Measurements from ENCODE around the gene BUB1B. TPM values are rescaled to one million over a fixed set of nuclear protein-coding genes. Genes with fewer than 3 reads are reported as not detected.
"Not testable (repeated sequence)": the region's sequence is repeated elsewhere in the genome, so short reads cannot be mapped to it uniquely, and the experiment has no call there.

The BUB1B gene, protein sequence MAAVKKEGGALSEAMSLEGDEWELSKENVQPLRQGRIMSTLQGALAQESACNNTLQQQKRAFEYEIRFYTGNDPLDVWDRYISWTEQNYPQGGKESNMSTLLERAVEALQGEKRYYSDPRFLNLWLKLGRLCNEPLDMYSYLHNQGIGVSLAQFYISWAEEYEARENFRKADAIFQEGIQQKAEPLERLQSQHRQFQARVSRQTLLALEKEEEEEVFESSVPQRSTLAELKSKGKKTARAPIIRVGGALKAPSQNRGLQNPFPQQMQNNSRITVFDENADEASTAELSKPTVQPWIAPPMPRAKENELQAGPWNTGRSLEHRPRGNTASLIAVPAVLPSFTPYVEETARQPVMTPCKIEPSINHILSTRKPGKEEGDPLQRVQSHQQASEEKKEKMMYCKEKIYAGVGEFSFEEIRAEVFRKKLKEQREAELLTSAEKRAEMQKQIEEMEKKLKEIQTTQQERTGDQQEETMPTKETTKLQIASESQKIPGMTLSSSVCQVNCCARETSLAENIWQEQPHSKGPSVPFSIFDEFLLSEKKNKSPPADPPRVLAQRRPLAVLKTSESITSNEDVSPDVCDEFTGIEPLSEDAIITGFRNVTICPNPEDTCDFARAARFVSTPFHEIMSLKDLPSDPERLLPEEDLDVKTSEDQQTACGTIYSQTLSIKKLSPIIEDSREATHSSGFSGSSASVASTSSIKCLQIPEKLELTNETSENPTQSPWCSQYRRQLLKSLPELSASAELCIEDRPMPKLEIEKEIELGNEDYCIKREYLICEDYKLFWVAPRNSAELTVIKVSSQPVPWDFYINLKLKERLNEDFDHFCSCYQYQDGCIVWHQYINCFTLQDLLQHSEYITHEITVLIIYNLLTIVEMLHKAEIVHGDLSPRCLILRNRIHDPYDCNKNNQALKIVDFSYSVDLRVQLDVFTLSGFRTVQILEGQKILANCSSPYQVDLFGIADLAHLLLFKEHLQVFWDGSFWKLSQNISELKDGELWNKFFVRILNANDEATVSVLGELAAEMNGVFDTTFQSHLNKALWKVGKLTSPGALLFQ
- 10 to 100 TPM; 12.1 to 17.4 (median 15.6) TPM for total RNA-seq

DNA sequence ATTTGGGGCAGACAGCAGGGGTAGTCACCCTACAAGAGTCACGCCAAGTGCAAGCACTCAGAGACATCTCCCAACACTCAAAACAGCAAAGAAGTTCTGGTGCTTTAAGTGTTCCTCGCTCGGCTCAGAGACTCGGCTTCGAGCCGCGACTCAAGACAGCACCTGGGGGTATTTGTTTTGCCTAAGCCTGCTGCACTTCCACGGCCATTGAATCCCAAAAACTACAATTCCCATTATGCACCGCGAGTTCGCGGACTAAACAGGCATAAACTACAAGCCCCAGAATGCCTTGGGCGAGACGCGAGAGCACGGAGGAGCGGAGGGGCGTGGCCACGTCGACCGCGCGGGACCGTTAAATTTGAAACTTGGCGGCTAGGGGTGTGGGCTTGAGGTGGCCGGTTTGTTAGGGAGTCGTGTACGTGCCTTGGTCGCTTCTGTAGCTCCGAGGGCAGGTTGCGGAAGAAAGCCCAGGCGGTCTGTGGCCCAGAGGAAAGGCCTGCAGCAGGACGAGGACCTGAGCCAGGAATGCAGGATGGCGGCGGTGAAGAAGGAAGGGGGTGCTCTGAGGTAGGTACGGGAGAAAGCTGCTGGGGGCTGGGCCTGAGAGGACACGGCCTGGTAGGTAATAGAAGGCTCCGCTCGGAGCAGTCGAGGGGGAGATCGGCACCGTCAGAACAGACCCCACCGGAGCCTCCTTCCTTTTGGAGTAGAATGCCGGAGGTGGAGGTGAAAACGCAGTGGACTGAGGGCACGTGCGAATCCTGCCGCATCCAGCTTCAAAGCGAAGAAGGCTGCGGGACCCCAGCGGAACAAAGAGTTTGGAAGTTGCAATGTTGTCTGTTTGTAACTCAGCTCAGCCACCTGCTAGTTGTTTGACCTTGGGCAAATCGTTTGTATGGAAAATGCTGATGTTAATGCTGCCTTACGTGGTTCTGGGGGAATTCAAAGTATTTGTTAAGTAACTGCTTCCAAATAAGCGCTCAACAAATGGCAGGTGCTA lies at the start of gene BUB1B:
Gene BUB1B, plus strand, starts transcription at position 381 of the 1,000 bp plus-strand sequence. Its CDS starts 152 bp downstream, at position 533.
- Mint-ChIP-seq H3K4me1 (ENCODE audit: low read depth) (no peaks in the 10 kb centered on the region), H3K36me3 (ENCODE audit: insufficient read depth) (no peaks in the 10 kb centered on the region), H3K4me3 (no peak within 1 kb of the TSS), H3K9me3 (no peaks in the 10 kb centered on the region), H3K27me3 (ENCODE audit: low read depth) (no peaks in the 10 kb centered on the region)
- DNase-seq, result peak; percentile 83
- peak; percentile 97 to 98 for ATAC-seq

- no peak for DNase-seq
- Mint-ChIP-seq H3K4me3 (no peak overlapping the region), H3K4me1 (ENCODE audit: low read depth) (peaks cover 31% of the 10 kb centered on the region), H3K27me3 (ENCODE audit: low read depth) (peaks cover 7% of the 10 kb centered on the region), H3K9me3 (no peaks in the 10 kb centered on the region), H3K36me3 (ENCODE audit: insufficient read depth) (no peaks in the 10 kb centered on the region)
- no peak for ATAC-seq
These were observed 49.0 kb upstream of the BUB1B start for GRCh38 chr15:40111888-40112287.

DNA sequence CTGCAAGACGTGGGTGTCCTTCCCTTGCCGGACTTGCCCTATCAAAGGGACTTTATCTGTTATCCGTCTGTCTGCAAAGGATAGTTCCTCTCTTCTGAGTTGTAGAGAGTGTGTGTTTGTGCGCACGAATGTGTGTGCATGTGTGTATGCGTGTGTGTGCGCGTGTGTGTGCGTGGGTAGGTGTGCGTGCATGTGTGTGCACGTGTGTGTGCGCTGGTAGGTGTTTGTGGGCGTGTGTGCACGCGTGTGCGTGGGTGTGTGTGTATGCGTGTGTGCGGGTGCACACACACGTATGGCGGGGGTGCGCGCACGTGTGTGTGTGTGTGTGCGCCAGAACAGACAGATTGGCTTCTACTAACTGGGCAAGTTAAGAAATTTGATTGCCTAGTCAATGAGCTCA lies 48.1 kb upstream of the BUB1B start:
- Mint-ChIP-seq H3K4me3 (no peak overlapping the region), H3K27me3 (ENCODE audit: low read depth) (peaks cover 7% of the 10 kb centered on the region), H3K4me1 (ENCODE audit: low read depth) (peaks cover 25% of the 10 kb centered on the region), H3K36me3 (ENCODE audit: insufficient read depth) (no peaks in the 10 kb centered on the region), H3K9me3 (no peaks in the 10 kb centered on the region)
- DNase-seq (no peak), ATAC-seq (no peak)

- no peaks in the 10 kb centered on the region for H3K36me3 Mint-ChIP-seq (ENCODE audit: insufficient read depth)
- peaks cover 7% of the 10 kb centered on the region for H3K27me3 Mint-ChIP-seq (ENCODE audit: low read depth)
- no peak for ATAC-seq
- H3K4me1 Mint-ChIP-seq (ENCODE audit: low read depth), result peaks cover 18% of the 10 kb centered on the region
- no peak overlapping the region for H3K4me3 Mint-ChIP-seq
- no peaks in the 10 kb centered on the region for H3K9me3 Mint-ChIP-seq
- no peak for DNase-seq
These were observed 46.7 kb upstream of the BUB1B start for GRCh38 chr15:40114218-40114617.

DNA sequence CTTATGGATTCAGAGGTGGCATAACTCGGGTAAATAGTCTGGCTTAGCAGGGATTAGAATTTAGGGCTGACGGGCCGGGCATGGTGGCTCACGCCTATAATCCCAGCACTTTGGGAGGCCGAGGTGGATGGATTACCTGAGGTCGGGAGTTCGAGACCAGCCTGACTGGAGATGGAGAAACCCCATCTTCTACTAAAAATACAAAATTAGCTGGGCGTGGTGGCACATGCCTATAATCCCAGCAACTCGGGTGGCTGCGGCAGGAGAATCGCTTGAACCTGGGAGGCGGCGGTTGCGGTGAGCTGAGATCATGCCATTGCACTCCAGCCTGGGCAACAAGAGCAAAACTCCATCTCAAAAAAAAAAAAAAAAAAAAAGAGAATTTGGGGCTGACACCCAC lies 45.8 kb upstream of the BUB1B start:
- ATAC-seq; H3K36me3 Mint-ChIP-seq (ENCODE audit: insufficient read depth); H3K4me3 Mint-ChIP-seq; DNase-seq; H3K9me3 Mint-ChIP-seq; H3K27me3 Mint-ChIP-seq (ENCODE audit: low read depth): not testable (repeated sequence)
- peaks cover 14% of the 10 kb centered on the region for H3K4me1 Mint-ChIP-seq (ENCODE audit: low read depth)

GRCh38 chr15:40115670-40116093 lies 45.2 kb upstream of the BUB1B start:
- Mint-ChIP-seq H3K36me3 (ENCODE audit: insufficient read depth) (no peaks in the 10 kb centered on the region), H3K9me3 (no peaks in the 10 kb centered on the region), H3K4me1 (ENCODE audit: low read depth) (peaks cover 14% of the 10 kb centered on the region), H3K27me3 (ENCODE audit: low read depth) (peaks cover 7% of the 10 kb centered on the region), H3K4me3 (no peak overlapping the region)
- ATAC-seq (peak; percentile 51 to 77), DNase-seq (peak; percentile 22)

DNA sequence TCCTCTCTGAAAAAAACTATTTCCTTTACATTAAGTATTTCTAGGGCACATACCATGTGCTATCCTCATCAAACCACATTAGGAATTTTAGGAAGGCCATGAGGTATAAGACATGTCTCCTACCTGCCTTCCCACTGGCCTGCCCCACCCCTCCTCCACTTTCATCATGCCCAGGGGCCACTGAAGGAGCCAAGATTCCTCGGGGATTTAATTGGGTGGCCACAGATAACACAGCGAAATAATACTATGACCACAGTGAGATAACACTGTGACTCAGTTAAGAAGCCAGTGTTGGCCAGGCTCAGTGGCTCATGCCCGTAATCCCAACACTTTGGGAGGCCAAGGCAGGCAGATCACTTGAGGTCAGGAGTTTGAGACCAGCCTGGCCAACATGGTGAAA lies 42.4 kb upstream of the BUB1B start:
- ATAC-seq, result no peak

DNA sequence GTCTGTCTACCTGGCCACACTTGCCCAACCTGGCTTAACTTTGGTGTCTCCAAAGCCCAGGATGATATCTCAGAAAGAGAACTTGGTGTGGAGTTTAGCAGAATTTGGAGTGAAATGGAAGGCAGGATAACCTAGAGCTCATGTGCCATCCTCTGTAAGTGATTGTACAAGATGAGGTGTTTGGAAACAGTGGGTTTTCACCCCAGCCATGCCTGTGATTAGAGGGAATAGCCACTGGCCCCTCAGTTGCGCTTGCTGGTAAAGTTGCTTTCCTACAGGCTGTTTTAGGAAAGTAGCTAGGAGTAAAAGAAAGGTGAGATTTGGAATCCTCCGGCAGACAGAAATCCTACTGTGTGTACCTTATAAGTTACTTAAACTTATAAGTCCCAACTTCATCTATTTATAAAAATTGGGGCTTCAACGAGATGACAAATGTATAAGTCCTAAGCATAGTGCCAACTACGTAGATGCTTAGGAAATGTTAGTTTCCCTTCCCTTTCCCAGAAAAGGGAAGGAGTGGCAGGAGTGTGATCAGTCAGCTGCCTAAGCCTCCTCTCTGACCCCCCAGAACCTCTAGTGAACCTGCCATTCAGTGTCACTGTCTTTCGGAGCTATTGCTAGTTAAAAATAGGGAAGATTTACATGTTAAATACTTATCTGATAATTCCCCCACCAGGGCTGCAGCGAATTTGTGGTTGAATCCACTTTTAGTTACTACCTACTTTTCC lies 38.8 kb upstream of the BUB1B start:
- DNase-seq, result no peak
- Mint-ChIP-seq H3K4me1 (ENCODE audit: low read depth) (no peaks in the 10 kb centered on the region), H3K9me3 (no peaks in the 10 kb centered on the region), H3K4me3 (no peak overlapping the region), H3K27me3 (ENCODE audit: low read depth) (no peaks in the 10 kb centered on the region), H3K36me3 (ENCODE audit: insufficient read depth) (no peaks in the 10 kb centered on the region)
- ATAC-seq, result no peak

More for the DNA sequence above, 42.4 kb upstream of the BUB1B start:
- H3K4me1 Mint-ChIP-seq (ENCODE audit: low read depth), result peaks cover 14% of the 10 kb centered on the region
- H3K36me3 Mint-ChIP-seq (ENCODE audit: insufficient read depth), result no peaks in the 10 kb centered on the region
- no peak for DNase-seq
- H3K27me3 Mint-ChIP-seq (ENCODE audit: low read depth), result no peaks in the 10 kb centered on the region
- H3K4me3 Mint-ChIP-seq, result no peak overlapping the region
- H3K9me3 Mint-ChIP-seq, result no peaks in the 10 kb centered on the region

- not testable (repeated sequence) for H3K9me3 Mint-ChIP-seq; H3K4me3 Mint-ChIP-seq; H3K27me3 Mint-ChIP-seq (ENCODE audit: low read depth); H3K36me3 Mint-ChIP-seq (ENCODE audit: insufficient read depth); DNase-seq; ATAC-seq; H3K4me1 Mint-ChIP-seq (ENCODE audit: low read depth)
These were observed 37.9 kb upstream of the BUB1B start for GRCh38 chr15:40122989-40123388.

DNA sequence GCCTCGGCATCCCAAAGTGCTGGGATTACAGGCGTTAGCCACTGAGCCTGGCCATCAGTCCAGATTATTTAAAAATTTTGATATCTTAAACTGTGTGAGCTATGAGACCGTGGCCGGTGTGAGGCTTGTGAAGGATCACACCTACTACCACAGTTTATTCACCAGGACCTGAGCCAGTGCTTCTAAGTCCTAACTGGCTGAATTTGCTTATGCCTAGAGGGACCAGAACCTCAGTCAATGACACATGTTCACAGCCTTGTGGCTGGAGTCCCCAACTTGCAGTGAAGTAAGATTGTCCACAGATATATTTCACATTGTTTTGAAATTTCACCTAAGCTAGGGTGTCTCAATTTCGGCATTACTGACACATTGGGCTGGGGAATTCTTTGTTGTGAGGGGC lies 37.0 kb upstream of the BUB1B start:
- H3K9me3 Mint-ChIP-seq; H3K36me3 Mint-ChIP-seq (ENCODE audit: insufficient read depth); H3K4me1 Mint-ChIP-seq (ENCODE audit: low read depth); ATAC-seq; H3K27me3 Mint-ChIP-seq (ENCODE audit: low read depth); DNase-seq; H3K4me3 Mint-ChIP-seq: not testable (repeated sequence)

- H3K4me1 Mint-ChIP-seq (ENCODE audit: low read depth); ATAC-seq; DNase-seq; H3K36me3 Mint-ChIP-seq (ENCODE audit: insufficient read depth); H3K4me3 Mint-ChIP-seq; H3K27me3 Mint-ChIP-seq (ENCODE audit: low read depth); H3K9me3 Mint-ChIP-seq: not testable (repeated sequence)
These were observed 36.5 kb upstream of the BUB1B start for GRCh38 chr15:40124333-40124732.

DNA sequence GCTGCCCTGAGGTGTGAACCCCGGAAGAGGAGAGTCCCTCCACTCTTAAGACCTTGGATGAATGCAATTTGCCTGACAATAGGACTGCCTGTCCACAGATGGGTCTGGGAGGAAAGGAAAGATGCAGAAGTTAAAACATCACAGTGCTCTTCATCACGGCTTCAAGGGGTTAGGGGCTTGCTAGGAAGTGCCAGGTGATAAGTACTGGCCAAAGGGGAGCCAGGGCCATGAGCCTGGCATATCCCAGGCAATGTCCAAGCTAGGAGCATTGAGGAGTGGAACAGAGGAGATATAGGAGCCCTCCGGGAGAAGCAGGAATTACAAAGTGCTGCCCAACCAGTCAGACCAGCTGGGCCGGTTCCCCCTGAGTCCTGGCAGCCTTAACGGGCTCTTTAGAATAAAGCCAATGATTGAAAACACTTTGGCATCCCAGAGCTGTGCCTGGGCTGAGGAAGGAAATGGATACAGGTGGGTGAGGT lies 36.0 kb upstream of the BUB1B start:
- H3K27me3 Mint-ChIP-seq (ENCODE audit: low read depth); H3K4me3 Mint-ChIP-seq; ATAC-seq; H3K4me1 Mint-ChIP-seq (ENCODE audit: low read depth); H3K9me3 Mint-ChIP-seq; DNase-seq; H3K36me3 Mint-ChIP-seq (ENCODE audit: insufficient read depth): not testable (repeated sequence)

DNA sequence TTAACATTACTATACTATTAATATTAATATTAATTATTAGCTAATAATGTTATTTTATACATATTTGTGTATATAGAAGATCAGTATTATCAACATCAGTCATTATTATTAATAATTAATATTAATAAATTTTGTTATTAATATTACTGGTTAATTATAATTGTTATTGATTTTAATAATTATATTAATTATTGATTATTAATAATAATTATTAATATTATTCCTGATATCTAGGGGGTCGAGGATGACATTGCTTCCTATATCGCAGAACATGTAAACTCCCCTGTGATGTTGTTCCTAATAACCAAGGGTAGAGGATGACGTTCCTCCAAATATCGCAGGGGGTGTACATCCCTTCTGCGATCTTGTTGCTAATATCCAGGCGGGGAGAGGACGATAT lies 34.9 kb upstream of the BUB1B start:
- no peaks in the 10 kb centered on the region for H3K36me3 Mint-ChIP-seq (ENCODE audit: insufficient read depth)
- no peak overlapping the region for H3K4me3 Mint-ChIP-seq
- H3K4me1 Mint-ChIP-seq (ENCODE audit: low read depth), result no peaks in the 10 kb centered on the region
- peaks cover 9% of the 10 kb centered on the region for H3K27me3 Mint-ChIP-seq (ENCODE audit: low read depth)
- DNase-seq (no peak), ATAC-seq (no peak)
- no peaks in the 10 kb centered on the region for H3K9me3 Mint-ChIP-seq

Data from activated T-cell treated with anti-CD3 and anti-CD28 coated beads, Interleukin-2, amount 50 U/mL, for 4 hours (primary cell).